ENCODE results near the gene NAT8L.

DNA sequence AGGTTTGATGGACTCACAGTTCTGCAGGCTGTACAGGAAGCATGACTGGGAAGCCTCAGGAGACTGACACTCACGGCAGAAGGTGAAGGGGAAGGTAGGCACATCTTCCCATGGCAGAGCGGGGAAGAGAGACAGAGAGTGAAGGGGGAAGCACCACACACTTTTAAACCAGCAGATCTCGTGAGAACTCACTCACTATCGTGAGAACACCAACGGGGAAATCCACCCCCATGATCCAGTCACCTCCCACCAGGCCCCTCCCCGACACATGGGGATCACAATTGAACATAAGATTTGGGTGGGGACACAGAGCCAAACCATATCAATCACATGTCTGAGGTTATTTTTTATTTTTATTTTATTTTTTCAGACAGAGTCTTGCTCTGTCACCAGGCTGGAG, 4.9 kb upstream of the NAT8L start:
- TF ChIP-seq, protein P1, sequence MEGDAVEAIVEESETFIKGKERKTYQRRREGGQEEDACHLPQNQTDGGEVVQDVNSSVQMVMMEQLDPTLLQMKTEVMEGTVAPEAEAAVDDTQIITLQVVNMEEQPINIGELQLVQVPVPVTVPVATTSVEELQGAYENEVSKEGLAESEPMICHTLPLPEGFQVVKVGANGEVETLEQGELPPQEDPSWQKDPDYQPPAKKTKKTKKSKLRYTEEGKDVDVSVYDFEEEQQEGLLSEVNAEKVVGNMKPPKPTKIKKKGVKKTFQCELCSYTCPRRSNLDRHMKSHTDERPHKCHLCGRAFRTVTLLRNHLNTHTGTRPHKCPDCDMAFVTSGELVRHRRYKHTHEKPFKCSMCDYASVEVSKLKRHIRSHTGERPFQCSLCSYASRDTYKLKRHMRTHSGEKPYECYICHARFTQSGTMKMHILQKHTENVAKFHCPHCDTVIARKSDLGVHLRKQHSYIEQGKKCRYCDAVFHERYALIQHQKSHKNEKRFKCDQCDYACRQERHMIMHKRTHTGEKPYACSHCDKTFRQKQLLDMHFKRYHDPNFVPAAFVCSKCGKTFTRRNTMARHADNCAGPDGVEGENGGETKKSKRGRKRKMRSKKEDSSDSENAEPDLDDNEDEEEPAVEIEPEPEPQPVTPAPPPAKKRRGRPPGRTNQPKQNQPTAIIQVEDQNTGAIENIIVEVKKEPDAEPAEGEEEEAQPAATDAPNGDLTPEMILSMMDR (IDR thresholded peaks at IDR 0.05): no peak
- TF ChIP-seq POLR2A (IDR thresholded peaks at IDR 0.05) (no peak), POLR2AphosphoS5 (IDR thresholded peaks at IDR 0.05) (no peak)

Measured in breast epithelium (tissue), 3 donors.